ENCODE measurements around the gene METTL27. TPM values are rescaled to one million over a fixed set of nuclear protein-coding genes. Genes with fewer than 3 reads are reported as not detected.
A peak's percentile ranks its signal among the peaks of the same experiment; 100 is the strongest.

METTL27 gene
- total and polyA plus RNA-seq, 9 of the 15 experiments (the other 6 are each of a cell fraction or from before 2014, with no cell fraction given): 0.08 to 0.82 (median 0.33) TPM; not detected in 4

DNA sequence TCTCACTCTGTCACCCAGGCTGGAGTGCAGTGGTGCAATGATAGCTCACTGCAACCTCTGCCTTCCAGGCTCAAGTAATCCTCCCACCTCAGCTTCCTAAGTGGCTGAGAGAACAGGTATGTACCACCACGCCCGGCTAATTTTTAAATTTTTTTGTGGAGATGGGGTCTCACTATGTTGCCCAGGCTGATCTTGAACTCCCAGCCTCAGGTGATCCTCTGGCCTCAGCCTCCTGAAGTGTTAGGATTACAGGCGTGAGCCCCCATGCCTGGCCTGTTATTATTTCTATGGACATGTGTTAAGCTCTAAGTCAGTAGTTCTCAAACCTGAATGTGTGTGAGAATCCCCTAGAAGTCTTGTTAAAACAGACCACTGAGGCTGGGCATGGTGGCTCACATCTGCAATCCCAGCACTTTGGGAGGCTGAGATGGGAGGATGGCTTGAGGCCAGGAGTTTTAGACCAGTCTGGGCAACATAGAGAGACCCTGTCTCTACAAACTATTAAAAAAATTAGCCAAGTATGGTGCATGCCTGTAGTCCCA is 43.2 kb upstream of the METTL27 start (continued):
- TF ChIP-seq, protein P1, sequence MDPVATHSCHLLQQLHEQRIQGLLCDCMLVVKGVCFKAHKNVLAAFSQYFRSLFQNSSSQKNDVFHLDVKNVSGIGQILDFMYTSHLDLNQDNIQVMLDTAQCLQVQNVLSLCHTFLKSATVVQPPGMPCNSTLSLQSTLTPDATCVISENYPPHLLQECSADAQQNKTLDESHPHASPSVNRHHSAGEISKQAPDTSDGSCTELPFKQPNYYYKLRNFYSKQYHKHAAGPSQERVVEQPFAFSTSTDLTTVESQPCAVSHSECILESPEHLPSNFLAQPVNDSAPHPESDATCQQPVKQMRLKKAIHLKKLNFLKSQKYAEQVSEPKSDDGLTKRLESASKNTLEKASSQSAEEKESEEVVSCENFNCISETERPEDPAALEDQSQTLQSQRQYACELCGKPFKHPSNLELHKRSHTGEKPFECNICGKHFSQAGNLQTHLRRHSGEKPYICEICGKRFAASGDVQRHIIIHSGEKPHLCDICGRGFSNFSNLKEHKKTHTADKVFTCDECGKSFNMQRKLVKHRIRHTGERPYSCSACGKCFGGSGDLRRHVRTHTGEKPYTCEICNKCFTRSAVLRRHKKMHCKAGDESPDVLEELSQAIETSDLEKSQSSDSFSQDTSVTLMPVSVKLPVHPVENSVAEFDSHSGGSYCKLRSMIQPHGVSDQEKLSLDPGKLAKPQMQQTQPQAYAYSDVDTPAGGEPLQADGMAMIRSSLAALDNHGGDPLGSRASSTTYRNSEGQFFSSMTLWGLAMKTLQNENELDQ (CRISPR knock-in tag; IDR thresholded peaks at IDR 0.05; ENCODE audit: borderline replicate concordance): 0 out of 2 replicates have a peak, but pooled peaks have one; percentile 45
- TF ChIP-seq ZNF124 (CRISPR knock-in tag; IDR thresholded peaks at IDR 0.05): no peak
- 0 out of 2 replicates have a peak, but pooled peaks have one; percentile 96 for TF ChIP-seq ADNP (tag; IDR thresholded peaks at IDR 0.05)
- TF ChIP-seq MYC (IDR thresholded peaks at IDR 0.05; ENCODE audit: low read depth, low read length): no peak
- 0 out of 2 replicates have a peak, but pooled peaks have one; percentile 23 for TF ChIP-seq MYC (CRISPR knock-in tag; IDR thresholded peaks at IDR 0.05; ENCODE audit: borderline replicate concordance, low read depth)
- TF ChIP-seq CBX1 (IDR thresholded peaks at IDR 0.05; ENCODE audit: low read depth): no peak
- no peak for TF ChIP-seq MCM7 (IDR thresholded peaks at IDR 0.05)
- no peak for TF ChIP-seq KLF10 (CRISPR knock-in tag; IDR thresholded peaks at IDR 0.05)
- peak; percentile 96 for TF ChIP-seq ZNF121 (CRISPR knock-in tag; conservative IDR thresholded peaks at IDR 0.05)
- no peak for TF ChIP-seq CBX2 (IDR thresholded peaks at IDR 0.05; ENCODE audit: insufficient read depth, low read length, poor library complexity, severe bottlenecking)
- TF ChIP-seq, protein P2, sequence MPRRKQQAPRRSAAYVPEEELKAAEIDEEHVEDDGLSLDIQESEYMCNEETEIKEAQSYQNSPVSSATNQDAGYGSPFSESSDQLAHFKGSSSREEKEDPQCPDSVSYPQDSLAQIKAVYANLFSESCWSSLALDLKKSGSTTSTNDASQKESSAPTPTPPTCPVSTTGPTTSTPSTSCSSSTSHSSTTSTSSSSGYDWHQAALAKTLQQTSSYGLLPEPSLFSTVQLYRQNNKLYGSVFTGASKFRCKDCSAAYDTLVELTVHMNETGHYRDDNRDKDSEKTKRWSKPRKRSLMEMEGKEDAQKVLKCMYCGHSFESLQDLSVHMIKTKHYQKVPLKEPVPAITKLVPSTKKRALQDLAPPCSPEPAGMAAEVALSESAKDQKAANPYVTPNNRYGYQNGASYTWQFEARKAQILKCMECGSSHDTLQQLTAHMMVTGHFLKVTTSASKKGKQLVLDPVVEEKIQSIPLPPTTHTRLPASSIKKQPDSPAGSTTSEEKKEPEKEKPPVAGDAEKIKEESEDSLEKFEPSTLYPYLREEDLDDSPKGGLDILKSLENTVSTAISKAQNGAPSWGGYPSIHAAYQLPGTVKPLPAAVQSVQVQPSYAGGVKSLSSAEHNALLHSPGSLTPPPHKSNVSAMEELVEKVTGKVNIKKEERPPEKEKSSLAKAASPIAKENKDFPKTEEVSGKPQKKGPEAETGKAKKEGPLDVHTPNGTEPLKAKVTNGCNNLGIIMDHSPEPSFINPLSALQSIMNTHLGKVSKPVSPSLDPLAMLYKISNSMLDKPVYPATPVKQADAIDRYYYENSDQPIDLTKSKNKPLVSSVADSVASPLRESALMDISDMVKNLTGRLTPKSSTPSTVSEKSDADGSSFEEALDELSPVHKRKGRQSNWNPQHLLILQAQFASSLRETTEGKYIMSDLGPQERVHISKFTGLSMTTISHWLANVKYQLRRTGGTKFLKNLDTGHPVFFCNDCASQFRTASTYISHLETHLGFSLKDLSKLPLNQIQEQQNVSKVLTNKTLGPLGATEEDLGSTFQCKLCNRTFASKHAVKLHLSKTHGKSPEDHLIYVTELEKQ (CRISPR knock-in tag; IDR thresholded peaks at IDR 0.05): no peak
- no peak for TF ChIP-seq SMAD1 (IDR thresholded peaks at IDR 0.05; ENCODE audit: low read depth, low read length, partially characterized antibody)
- no peak for TF ChIP-seq HOXB6 (CRISPR knock-in tag; IDR thresholded peaks at IDR 0.05; ENCODE audit: borderline replicate concordance)
- no peak for TF ChIP-seq RBM34 (IDR thresholded peaks at IDR 0.05; ENCODE audit: borderline replicate concordance, insufficient read depth, low read length)
- no peak for TF ChIP-seq TCF7L2 (IDR thresholded peaks at IDR 0.05; ENCODE audit: low read depth, low read length)
- TF ChIP-seq CCAR2 (IDR thresholded peaks at IDR 0.05; ENCODE audit: low read depth, low read length): no peak
- TF ChIP-seq SAFB (IDR thresholded peaks at IDR 0.05; ENCODE audit: borderline replicate concordance, low read depth, low read length): no peak
- TF ChIP-seq BCL6 (CRISPR knock-in tag; IDR thresholded peaks at IDR 0.05): no peak
- TF ChIP-seq KDM4B (IDR thresholded peaks at IDR 0.05; ENCODE audit: borderline replicate concordance in 2 of 2, low read depth in 1 of 2): 0 out of 4 replicates have a peak, but pooled peaks of 1 of the 2 experiments have one; percentile 48
- peak; percentile 8 for TF ChIP-seq ARHGAP35 (IDR thresholded peaks at IDR 0.05; ENCODE audit: partially characterized antibody)
- peak; percentile 95; the same call in 1 of the 2 replicates for TF ChIP-seq SMARCA5 (IDR thresholded peaks at IDR 0.05)
- no peak for TF ChIP-seq YBX1 (IDR thresholded peaks at IDR 0.05)
- TF ChIP-seq, protein P3, sequence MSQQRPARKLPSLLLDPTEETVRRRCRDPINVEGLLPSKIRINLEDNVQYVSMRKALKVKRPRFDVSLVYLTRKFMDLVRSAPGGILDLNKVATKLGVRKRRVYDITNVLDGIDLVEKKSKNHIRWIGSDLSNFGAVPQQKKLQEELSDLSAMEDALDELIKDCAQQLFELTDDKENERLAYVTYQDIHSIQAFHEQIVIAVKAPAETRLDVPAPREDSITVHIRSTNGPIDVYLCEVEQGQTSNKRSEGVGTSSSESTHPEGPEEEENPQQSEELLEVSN (IDR thresholded peaks at IDR 0.05; ENCODE audit: borderline replicate concordance in 1 of 2, extremely low read depth in 1 of 2, insufficient read depth in 1 of 2, insufficient read length in 1 of 2, low read depth in 1 of 2, low read length in 1 of 2, poor library complexity in 1 of 2, severe bottlenecking in 1 of 2): no peak
